ENCODE measurements around the gene TLX1. TPM values are rescaled to one million over a fixed set of nuclear protein-coding genes. Genes with fewer than 3 reads are reported as not detected.

TLX1 gene
- total RNA-seq, 2 experiments from 2014 or later: not detected

DNA sequence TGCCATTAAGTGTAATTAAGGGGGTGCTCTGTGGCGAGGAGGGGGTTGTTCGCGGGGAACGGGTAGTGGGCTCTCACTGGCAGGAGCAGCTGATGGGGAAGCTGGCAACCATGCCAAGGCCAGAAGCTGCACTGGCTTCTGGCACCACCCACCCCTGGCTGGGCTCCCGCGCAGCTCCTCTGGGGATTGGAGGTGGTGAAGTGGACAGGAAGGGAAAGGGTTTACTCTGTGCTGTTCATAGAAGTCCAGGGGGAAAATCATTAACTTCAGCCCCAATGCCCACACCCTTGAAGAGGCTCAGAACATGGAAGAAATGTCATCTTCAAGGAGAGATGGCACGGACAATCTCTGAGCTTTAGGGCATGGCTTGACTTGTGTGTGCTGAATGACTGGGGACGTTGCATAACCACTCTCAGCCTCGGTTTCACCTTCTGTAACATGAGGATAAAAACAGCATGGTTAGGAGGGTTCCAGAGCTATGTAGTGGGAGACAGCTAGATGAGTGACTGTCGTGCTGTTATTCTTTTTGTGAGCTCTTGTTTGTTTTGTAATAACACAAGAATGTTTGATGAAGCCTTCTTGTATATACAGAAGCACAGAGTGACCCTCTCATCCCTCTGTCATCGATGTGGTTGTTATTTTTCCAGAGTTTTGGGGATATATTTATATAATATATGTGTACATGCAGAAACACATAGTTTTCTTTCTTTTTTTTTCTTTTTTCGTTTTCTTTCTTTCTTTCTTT is 39.4 kb upstream of the TLX1 start:
- H3K36me3 ChIP-seq (ENCODE audit: insufficient read depth, low read length): no peaks in the 10 kb centered on the region
- H3K36me3 Mint-ChIP-seq (ENCODE audit: low read depth): no peaks in the 10 kb centered on the region
- no peak overlapping the region for H3K27ac Mint-ChIP-seq
- intact Hi-C loops (cut with DNase I, micrococcal nuclease): no loop called here
- ChIA-PET POLR2A (interaction anchor here (1.5 kb wide), 1 partner anchor 50 kb away, joined by 4 read pairs; no protein-coding TSS in a partner anchor), CTCF (interaction anchor here (1.0 to 11.2 kb wide), 2 partner anchors 50 kb away, joined by 5 to 151 read pairs; no protein-coding TSS in a partner anchor)
- H3K4me1 Mint-ChIP-seq (ENCODE audit: low read depth): no peaks in the 10 kb centered on the region
- DNase-seq (no peak), ATAC-seq (ENCODE audit: poor library complexity) (no peak)
- no peak overlapping the region for H3K27ac ChIP-seq (ENCODE audit: low read depth in 1 of 2, low read length in 2 of 2)
- H3K27me3 ChIP-seq (ENCODE audit: control insufficient read depth in 1 of 2, insufficient read depth in 2 of 2, low read length in 2 of 2): peaks cover 34 to 38% of the 10 kb centered on the region in 2 experiments
- peaks cover 0 to 8% of the 10 kb centered on the region in 2 experiments for H3K9me3 ChIP-seq (ENCODE audit: control insufficient read depth in 1 of 2, insufficient read depth in 1 of 2, low read length in 2 of 2)
- TF ChIP-seq, protein P1, sequence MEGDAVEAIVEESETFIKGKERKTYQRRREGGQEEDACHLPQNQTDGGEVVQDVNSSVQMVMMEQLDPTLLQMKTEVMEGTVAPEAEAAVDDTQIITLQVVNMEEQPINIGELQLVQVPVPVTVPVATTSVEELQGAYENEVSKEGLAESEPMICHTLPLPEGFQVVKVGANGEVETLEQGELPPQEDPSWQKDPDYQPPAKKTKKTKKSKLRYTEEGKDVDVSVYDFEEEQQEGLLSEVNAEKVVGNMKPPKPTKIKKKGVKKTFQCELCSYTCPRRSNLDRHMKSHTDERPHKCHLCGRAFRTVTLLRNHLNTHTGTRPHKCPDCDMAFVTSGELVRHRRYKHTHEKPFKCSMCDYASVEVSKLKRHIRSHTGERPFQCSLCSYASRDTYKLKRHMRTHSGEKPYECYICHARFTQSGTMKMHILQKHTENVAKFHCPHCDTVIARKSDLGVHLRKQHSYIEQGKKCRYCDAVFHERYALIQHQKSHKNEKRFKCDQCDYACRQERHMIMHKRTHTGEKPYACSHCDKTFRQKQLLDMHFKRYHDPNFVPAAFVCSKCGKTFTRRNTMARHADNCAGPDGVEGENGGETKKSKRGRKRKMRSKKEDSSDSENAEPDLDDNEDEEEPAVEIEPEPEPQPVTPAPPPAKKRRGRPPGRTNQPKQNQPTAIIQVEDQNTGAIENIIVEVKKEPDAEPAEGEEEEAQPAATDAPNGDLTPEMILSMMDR (IDR thresholded peaks at IDR 0.05): no peak
- peaks cover 85% of the 10 kb centered on the region for H3K27me3 Mint-ChIP-seq
- H3K9me3 Mint-ChIP-seq: no peaks in the 10 kb centered on the region
- H3K4me3 ChIP-seq (ENCODE audit: low read length): no peak overlapping the region
- H3K4me3 Mint-ChIP-seq: no peak overlapping the region
- peaks cover 6% of the 10 kb centered on the region for H3K4me1 ChIP-seq (ENCODE audit: insufficient read depth, low read length)

DNA sequence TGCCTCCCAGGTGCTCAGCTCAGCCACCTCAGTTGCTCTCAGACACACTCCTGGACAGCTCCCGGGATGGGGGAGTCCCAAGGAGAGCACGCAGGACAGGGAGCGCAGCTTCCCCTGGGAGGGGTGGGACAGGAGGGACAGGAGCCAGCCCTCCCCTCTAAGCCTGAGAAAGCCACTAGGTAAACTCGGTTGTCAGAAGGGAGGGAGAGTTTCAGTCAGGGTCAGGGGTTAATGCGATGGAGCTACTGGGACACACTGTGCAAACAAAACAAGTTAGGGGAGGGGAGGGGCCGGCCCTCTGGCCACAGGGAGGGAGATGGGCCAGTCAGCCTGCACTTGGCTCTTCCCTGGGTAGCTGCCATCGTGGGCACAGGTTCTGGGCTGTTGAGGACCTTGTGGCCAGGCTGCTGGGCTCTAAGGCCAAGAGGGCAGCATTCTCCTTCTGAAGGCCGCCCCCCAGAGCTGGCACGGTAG is 38.2 kb upstream of the TLX1 start:
- ATAC-seq (ENCODE audit: poor library complexity) (no peak), DNase-seq (no peak)
- Histone ChIP-seq H3K9me3 (ENCODE audit: control insufficient read depth in 1 of 2, insufficient read depth in 1 of 2, low read length in 2 of 2) (peaks cover 0 to 8% of the 10 kb centered on the region in 2 experiments), H3K27ac (ENCODE audit: low read depth in 1 of 2, low read length in 2 of 2) (no peak overlapping the region), H3K27me3 (ENCODE audit: control insufficient read depth in 1 of 2, insufficient read depth in 2 of 2, low read length in 2 of 2) (peaks cover 31 to 34% of the 10 kb centered on the region in 2 experiments), H3K36me3 (ENCODE audit: insufficient read depth, low read length) (no peaks in the 10 kb centered on the region), H3K4me1 (ENCODE audit: insufficient read depth, low read length) (peaks cover 6% of the 10 kb centered on the region), H3K4me3 (ENCODE audit: low read length) (no peak overlapping the region)
- Mint-ChIP-seq H3K4me3 (no peak overlapping the region), H3K4me1 (ENCODE audit: low read depth) (no peaks in the 10 kb centered on the region), H3K27me3 (peaks cover 82% of the 10 kb centered on the region), H3K27ac (no peak overlapping the region), H3K36me3 (ENCODE audit: low read depth) (no peaks in the 10 kb centered on the region), H3K9me3 (no peaks in the 10 kb centered on the region)
- CTCF ChIA-PET: interaction anchor here (11.2 kb wide), 1 partner anchor 49 kb away, joined by 151 read pairs; no protein-coding TSS in a partner anchor
- intact Hi-C loops (cut with DNase I, micrococcal nuclease): no loop called here
- TF ChIP-seq, protein P1 (IDR thresholded peaks at IDR 0.05): no peak
- POLR2A ChIA-PET: interaction anchor here (1.5 kb wide), 1 partner anchor 49 kb away, joined by 4 read pairs; no protein-coding TSS in a partner anchor

DNA sequence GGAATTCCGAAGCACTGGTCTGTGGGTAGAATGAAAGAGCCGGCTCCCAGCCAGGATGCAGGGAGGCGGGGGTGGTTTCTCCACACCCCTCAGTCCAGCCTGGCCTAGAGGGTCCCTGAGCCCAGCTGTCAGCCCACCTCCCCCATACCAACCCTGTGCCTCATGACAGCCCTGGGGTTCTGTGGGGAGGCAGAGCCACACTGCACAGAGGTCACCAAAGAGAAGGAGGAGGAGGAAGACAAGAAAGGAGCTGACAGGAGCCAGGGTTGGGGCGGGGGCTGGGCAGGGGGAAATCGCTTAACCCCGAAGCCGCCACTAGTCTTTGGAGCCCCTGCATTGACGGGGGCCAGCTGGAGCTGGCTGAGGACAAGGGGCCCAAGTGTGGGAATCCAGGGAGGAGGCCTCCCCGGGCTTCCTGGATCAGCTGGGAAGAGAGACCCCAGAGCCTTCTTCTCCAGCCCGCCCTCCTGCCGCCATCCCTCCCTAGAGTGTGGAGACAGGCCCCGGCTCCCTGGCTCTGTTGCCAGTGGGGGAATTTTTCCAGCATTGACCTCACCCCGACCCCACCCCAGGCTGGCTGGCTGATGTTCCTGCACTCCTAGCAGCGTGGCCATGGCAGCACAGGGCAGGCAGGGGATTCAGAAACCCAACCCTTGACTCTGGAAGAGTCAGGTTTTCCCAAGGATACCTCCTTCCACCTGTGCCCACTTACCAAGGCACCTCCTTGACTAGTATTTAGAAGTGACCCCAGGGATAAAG is 36.8 kb upstream of the TLX1 start:
- no peak overlapping the region for H3K27ac ChIP-seq (ENCODE audit: low read depth in 1 of 2, low read length in 2 of 2)
- Mint-ChIP-seq H3K36me3 (ENCODE audit: low read depth) (no peaks in the 10 kb centered on the region), H3K9me3 (no peaks in the 10 kb centered on the region), H3K27ac (no peak overlapping the region), H3K4me1 (ENCODE audit: low read depth) (no peaks in the 10 kb centered on the region), H3K4me3 (no peak overlapping the region), H3K27me3 (peaks cover 74% of the 10 kb centered on the region)
- H3K36me3 ChIP-seq (ENCODE audit: insufficient read depth, low read length): no peaks in the 10 kb centered on the region
- POLR2A ChIA-PET: interaction anchor here (3.1 kb wide), 1 partner anchor 48 kb away, joined by 23 read pairs; no protein-coding TSS in a partner anchor
- ATAC-seq (ENCODE audit: poor library complexity) (no peak), DNase-seq (no peak)
- TF ChIP-seq, protein P1 (IDR thresholded peaks at IDR 0.05): no peak
- CTCF ChIA-PET: interaction anchor here (11.2 kb wide), 1 partner anchor 47 kb away, joined by 151 read pairs; no protein-coding TSS in a partner anchor
- intact Hi-C loops (cut with DNase I, micrococcal nuclease): no loop called here
- H3K4me3 ChIP-seq (ENCODE audit: low read length): no peak overlapping the region
- H3K4me1 ChIP-seq (ENCODE audit: insufficient read depth, low read length): peaks cover 6% of the 10 kb centered on the region
- H3K27me3 ChIP-seq (ENCODE audit: control insufficient read depth in 1 of 2, insufficient read depth in 2 of 2, low read length in 2 of 2): peaks cover 22 to 29% of the 10 kb centered on the region in 2 experiments
- H3K9me3 ChIP-seq (ENCODE audit: control insufficient read depth in 1 of 2, insufficient read depth in 1 of 2, low read length in 2 of 2): peaks cover 0 to 8% of the 10 kb centered on the region in 2 experiments

Data from CD4-positive, alpha-beta T cell (primary cell).